Fibroblast of gingiva (primary cell): ENCODE data around the gene IMP4.

Source experiments
- DNase-seq: peaks from one replicate; pipeline ENCODE4 v3.0.0-alpha.2; 2011; ENCODE audit warnings: low read depth

Gene IMP4

GRCh38 chr2:130336877-130337734, 5.6 kb upstream of the IMP4 start:
- DNase-seq, result peak; percentile 64

GRCh38 chr2:130337735-130338325, 4.9 kb upstream of the IMP4 start:
- DNase-seq, result peak; percentile 35

DNA sequence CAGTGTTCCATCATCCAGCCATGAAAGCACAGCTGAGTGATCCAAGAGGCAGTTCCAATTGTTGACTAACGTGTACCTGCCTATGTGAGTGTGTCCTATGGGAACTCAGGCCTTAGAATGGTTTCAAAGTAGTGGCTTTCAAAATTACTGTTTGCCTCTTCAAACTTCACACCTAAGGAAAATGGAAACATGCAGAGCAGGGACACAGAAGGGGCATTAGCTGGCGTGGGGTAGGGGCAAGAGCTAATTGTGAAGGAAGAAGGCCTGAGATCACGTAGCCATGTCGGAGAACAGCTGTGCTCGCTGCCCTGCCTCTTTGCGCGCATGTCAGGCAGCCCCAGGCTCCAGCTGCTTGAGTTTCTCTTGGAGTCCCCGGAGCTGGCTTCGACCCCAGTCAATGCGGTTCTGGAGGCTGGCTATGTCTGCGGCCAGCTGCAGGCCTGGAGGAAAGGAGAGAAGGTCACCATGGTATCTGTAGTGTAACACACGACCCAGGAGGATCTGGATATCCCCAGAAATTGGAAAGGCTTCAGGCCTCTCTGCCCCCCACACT, 3.8 kb upstream of the IMP4 start:
- no peak for DNase-seq

GRCh38 chr2:130339885-130340745, 2.6 kb upstream of the IMP4 start:
- no peak for DNase-seq

- DNase-seq, result no peak
Observed at GRCh38 chr2:130341562-130342019, 1.1 kb upstream of the IMP4 start.

GRCh38 chr2:130342020-130342532, 621 bp upstream of the IMP4 start:
- peak; percentile 95 for DNase-seq

DNA sequence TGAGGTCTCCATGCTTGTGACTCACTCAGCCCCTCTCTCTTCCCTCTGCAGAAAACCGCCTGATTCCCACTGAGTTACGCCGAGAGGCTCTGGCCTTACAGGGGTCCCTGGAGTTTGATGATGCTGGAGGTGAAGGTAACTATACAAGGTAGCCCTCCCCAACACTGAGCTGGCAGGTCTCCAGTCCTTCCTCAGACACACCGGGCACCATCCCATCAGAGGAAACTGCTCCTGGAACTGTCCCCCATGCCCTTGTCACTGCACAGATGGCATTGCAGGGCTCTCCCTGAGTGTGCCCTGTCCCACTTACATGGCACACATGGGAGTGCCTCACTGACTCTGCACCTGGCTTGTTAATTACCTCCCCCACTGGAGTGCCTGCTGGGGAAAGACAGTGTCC, 1.9 kb downstream of the IMP4 start:
- no peak for DNase-seq

DNA sequence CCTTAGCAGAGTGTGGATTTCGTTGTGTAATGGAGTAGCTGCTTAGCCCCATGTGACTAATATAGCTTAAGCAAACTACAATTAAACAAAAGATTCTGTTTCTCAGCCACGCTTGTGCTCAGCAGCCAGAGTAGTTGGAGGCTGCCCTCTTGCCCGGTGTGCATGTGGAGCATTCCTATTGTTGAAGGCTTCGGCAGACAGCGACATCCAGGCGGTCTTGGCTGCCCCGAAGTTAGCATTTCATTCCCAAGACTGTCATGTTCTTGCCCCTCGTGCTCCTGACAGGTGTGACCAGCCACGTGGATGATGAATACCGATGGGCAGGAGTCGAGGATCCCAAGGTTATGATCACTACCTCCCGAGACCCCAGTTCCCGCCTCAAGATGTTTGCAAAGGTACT, 2.4 kb downstream of the IMP4 start:
- no peak for DNase-seq

GRCh38 chr2:130345611-130346010, 2.9 kb downstream of the IMP4 start:
- DNase-seq, result no peak

- no peak for DNase-seq
Observed at GRCh38 chr2:130346041-130346740, 3.5 kb downstream of the IMP4 start.

DNA sequence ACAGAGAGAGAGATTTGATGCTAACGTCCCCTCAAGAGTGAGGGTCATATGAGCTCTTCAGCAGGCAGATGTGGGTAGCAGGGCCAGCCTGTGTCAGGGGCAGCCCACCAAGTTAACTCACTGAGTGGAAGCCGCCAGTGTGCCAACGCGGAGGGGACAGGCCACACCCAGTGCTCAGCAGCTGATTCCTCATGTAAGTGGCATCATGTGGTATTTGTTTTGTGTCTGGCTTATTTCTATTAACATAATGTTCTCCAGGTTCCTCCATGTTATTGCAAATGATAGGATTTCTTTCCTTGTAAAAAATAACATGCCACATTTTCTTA, 4.0 kb downstream of the IMP4 start:
- DNase-seq, result no peak

- DNase-seq, result no peak
Observed at GRCh38 chr2:130347220-130347925, 4.7 kb downstream of the IMP4 start.

- DNase-seq, result no peak
Observed at GRCh38 chr2:130349174-130349573, 6.5 kb downstream of the IMP4 start.

DNA sequence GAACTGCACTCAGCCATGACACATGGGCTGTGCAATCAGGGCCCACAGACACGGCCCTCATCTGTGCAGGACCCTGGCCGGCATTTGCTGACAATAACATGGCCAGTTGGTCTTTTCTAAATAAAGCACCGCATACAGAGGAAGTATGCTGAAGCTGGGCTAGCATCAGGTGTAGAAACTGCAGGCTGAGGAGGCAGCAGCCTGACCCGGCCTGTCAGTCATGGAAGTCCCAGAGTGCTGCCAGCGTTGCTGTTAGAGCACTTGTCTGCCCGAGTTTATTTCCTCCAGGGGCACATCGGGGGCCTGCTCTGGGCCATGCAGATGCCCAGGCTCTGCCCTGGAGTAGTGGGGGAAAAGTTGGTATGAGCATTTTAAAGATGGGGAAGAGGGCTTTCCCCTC, 9.0 kb downstream of the IMP4 start:
- DNase-seq, result no peak

DNA sequence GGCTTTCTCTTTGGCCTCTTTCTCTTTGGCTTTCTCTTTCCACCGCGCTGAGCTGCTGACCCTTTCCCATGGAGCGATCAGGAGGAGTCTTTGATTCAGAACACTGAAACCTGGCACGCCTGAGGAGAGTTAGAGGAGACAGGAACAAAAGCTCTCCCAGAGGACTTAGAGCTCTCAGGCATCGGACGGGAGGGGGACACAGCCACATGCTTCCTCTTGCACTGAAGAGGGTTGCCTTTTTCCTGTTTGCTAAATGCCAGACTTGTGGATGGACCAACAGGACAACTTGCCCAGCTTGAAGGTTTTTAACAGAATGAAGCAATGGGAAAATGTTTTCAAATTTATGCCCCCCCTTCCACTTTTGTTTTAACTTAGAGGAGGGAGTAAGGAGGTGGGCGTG, 9.5 kb downstream of the IMP4 start:
- DNase-seq, result no peak

DNA sequence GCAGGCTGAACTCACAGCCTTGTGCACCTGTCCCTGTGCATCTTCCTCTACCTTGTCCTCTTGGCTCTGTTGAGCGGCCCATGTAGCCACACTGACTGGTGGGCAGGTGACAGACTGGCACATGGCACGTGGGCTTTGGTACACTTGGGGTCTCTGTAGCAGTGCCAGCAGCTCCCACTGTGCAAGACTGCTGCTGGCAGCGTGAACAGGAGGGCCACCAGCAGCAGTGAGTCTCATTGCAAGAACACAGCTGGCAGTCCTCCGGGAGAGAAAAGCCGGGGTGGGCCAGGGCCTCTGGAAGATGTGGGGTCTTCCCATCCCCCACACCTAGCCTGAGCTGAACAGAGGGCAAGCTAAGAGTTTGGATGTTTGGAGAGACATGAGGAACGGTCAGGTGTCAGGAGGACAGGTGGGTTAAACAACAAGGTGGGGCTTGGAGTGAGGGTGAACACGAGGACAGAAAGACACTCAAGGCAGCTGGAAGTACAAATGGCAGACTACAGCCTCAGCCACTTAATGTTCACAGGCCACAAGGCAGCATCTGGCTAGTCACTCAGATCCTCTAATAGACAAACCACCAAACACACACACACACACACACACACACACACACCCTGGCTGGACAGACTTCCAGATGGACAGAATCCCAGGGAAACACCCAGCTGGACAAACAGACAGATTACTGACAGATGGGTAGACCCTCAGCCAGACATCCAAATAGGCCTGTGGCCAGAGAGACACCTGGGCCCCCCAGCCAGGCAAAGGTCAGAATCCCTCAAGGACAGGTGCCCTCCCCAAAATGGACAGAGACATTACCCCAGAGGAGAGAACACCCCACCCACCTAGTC, 10.8 kb downstream of the IMP4 start:
- no peak for DNase-seq

DNA sequence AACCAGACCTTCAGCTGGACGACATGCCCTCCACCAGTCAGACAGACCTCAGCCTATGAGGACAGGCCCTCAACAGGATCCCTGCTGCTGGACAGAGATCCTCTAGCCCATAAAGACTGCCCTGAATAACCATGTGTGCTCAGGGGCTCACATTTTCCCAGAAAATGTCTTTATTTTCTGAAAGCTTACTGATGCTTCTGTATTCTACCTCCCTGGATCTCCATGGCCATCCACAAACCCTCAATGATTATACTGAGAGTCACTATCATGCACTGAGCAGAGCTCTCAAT, 11.4 kb downstream of the IMP4 start:
- no peak for DNase-seq

- DNase-seq, result no peak
Observed at GRCh38 chr2:130355172-130355577, 12.5 kb downstream of the IMP4 start.

DNA sequence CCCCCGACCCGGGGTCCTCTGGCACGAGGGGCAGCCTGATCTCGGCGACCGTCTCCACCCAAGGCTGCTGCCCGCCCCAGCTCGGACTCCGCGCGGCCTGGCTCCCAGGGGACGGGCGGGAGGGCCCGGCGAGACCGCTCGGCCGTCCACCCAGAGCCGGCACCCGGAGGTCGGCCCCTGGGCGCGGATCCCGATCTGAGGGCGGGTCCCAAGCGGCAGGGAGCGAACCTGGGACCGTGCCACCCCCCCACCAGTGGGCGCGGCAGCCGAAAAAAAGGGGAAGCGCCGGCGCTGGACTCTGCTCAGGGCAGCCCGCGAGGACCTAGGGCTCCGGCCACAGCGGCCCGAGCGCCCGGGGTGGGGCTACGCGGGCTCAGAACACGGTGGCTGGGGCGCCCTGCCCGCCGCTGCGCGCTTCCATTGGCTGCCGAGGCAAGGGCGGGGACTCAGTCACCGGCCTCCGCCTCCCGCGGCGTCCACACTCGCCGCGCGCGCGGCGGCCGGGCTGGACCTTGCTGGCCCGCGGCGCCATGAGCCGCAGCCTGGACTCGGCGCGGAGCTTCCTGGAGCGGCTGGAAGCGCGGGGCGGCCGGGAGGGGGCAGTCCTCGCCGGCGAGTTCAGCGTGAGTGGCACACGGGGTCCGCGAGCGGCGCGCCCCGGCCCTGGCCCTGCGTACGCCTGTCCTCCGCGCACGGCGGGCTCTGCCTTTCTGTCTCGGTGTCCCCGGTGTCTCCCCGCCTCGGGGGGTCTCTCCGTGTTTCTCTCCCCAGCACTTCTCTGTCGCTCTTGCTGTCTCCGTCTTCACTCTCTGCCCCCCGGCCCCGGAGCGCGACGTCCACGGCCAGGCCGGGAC, 13.1 kb downstream of the IMP4 start, which contains the start of gene PTPN18:
Gene PTPN18 (plus strand): TSS at position 479 of the 854 bp plus-strand sequence. CDS start 52 bp downstream, at position 531.
- DNase-seq, result peak; percentile 90
